GM12875 (cell line): Measurements from ENCODE around the gene POMP.

ENCODE experiments used
- H3K4me3 ChIP-seq: one replicate; pipeline ENCODE4 v1.5.1; 2011; ENCODE audit warnings: low read depth, low read length, control low read depth
- TF ChIP-seq, protein P1 (sequence below): IDR thresholded peaks from 2 replicates; pipeline ENCODE4 v1.5.1; 2011; ENCODE audit warnings: low read depth, mild to moderate bottlenecking, control low read depth, inconsistent platforms, low read length, moderate library complexity, borderline replicate concordance; ENCODE audit not compliant: insufficient read depth

The POMP gene

GRCh38 chr13:28658796-28659620 is at the start of gene POMP:
TSS of gene POMP (plus strand) at chr13:28659130. CDS start at chr13:28659185, 55 bp downstream.
- TF ChIP-seq, protein P1, sequence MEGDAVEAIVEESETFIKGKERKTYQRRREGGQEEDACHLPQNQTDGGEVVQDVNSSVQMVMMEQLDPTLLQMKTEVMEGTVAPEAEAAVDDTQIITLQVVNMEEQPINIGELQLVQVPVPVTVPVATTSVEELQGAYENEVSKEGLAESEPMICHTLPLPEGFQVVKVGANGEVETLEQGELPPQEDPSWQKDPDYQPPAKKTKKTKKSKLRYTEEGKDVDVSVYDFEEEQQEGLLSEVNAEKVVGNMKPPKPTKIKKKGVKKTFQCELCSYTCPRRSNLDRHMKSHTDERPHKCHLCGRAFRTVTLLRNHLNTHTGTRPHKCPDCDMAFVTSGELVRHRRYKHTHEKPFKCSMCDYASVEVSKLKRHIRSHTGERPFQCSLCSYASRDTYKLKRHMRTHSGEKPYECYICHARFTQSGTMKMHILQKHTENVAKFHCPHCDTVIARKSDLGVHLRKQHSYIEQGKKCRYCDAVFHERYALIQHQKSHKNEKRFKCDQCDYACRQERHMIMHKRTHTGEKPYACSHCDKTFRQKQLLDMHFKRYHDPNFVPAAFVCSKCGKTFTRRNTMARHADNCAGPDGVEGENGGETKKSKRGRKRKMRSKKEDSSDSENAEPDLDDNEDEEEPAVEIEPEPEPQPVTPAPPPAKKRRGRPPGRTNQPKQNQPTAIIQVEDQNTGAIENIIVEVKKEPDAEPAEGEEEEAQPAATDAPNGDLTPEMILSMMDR, result no peak
- peak within 1 kb of the TSS; percentile 93 for H3K4me3 ChIP-seq

- no peak overlapping the region for H3K4me3 ChIP-seq
- TF ChIP-seq, protein P1, result no peak
Measured at GRCh38 chr13:28609381-28609780, 49.5 kb upstream of the POMP start.

- H3K4me3 ChIP-seq, result no peak overlapping the region
- TF ChIP-seq, protein P1, result no peak
Measured at GRCh38 chr13:28609926-28610325, 49.0 kb upstream of the POMP start.

- TF ChIP-seq, protein P1, result no peak
- no peak overlapping the region for H3K4me3 ChIP-seq
Measured at GRCh38 chr13:28610996-28611395, 47.9 kb upstream of the POMP start.

- H3K4me3 ChIP-seq, result no peak overlapping the region
- TF ChIP-seq, protein P1, result no peak
Measured at GRCh38 chr13:28611654-28612131, 47.2 kb upstream of the POMP start.

DNA sequence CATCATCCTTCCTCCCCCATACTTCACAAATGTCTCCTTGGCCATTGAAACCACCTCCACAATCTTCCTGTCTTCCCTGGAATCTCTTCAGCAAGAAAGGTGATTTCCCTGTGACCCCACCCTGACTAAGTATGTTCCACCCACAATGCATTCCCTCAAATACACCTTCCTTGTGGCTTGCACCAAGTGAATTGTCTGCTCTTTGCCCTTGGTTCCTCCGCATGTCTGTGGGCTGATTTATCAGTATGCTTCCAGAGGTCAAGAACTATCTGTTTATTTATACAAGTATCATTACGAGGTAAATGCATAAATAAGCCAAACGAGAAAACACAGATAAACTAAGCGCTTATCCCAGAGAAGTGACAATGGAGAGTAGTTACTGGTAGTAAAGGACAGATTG is 45.4 kb upstream of the POMP start:
- no peak overlapping the region for H3K4me3 ChIP-seq
- TF ChIP-seq, protein P1, result no peak

- TF ChIP-seq, protein P1, result no peak
- H3K4me3 ChIP-seq, result no peak overlapping the region
Measured at GRCh38 chr13:28615916-28616446, 42.9 kb upstream of the POMP start.
